Spleen (tissue), 7 donors: ENCODE results near the gene S100A14.
"Not testable (repeated sequence)": the region's sequence is repeated elsewhere in the genome, so short reads cannot be mapped to it uniquely, and the experiment has no call there.

Experiments used
- POLR2A ChIP-seq, 3 donors: fragments of 450-650 bp; IDR thresholded peaks; one replicate each; pipeline ENCODE4 v1.5.1; 2017; ENCODE audit warnings: antibody characterized with exemption in 3 of 3, mild to moderate bottlenecking in 1 of 3
- POLR2AphosphoS5 ChIP-seq, 3 donors: sonication (generic); formaldehyde crosslinking; IDR thresholded peaks; one replicate each; pipeline ENCODE4 v1.5.1; 2017; ENCODE audit warnings: antibody characterized with exemption in 3 of 3
- TF ChIP-seq, protein P1 (sequence below), 11 experiments: fragments of 200-600 bp in 7 of 11; fragments of 450-650 bp in 4 of 11; sonication (generic) in 4 of 11; IDR thresholded peaks in 8 of 11; conservative IDR thresholded peaks in 3 of 11; 1 replicate in 7 of 11; 2 replicates in 4 of 11; pipeline versions ENCODE4 v1.4.0 to v1.8.0; 2016 to 2021; ENCODE audit warnings: antibody characterized with exemption in 11 of 11, inconsistent platforms in 4 of 11, mild to moderate bottlenecking in 1 of 11
- donor health status: DM: no; HTN: no; CAD: no; lungs with moderate emphysema.
- donor health status: DM: no; HTN: no; CAD: no.
- donor health status: DM: no; HTN: no; CAD: no.

GRCh38 chr1:153575497-153575896 is 40.6 kb downstream of the S100A14 start:
- TF ChIP-seq, protein P1, sequence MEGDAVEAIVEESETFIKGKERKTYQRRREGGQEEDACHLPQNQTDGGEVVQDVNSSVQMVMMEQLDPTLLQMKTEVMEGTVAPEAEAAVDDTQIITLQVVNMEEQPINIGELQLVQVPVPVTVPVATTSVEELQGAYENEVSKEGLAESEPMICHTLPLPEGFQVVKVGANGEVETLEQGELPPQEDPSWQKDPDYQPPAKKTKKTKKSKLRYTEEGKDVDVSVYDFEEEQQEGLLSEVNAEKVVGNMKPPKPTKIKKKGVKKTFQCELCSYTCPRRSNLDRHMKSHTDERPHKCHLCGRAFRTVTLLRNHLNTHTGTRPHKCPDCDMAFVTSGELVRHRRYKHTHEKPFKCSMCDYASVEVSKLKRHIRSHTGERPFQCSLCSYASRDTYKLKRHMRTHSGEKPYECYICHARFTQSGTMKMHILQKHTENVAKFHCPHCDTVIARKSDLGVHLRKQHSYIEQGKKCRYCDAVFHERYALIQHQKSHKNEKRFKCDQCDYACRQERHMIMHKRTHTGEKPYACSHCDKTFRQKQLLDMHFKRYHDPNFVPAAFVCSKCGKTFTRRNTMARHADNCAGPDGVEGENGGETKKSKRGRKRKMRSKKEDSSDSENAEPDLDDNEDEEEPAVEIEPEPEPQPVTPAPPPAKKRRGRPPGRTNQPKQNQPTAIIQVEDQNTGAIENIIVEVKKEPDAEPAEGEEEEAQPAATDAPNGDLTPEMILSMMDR (IDR thresholded peaks at IDR 0.05 in 8 of 11, conservative IDR thresholded peaks at IDR 0.05 in 3 of 11): not testable (repeated sequence)
- TF ChIP-seq POLR2A, POLR2AphosphoS5 (IDR thresholded peaks at IDR 0.05): not testable (repeated sequence)
